HCT116 (cell line): ENCODE data around the gene PRSS33. TPM values are rescaled to one million over a fixed set of nuclear protein-coding genes. Genes with fewer than 3 reads are reported as not detected.

Source experiments
- ATAC-seq: fragments of 200-7000 bp; cut with Tn5 transposase; 2 replicates; pipeline ENCODE4 v1.9.1; 2020; ENCODE audit warnings: mild to moderate bottlenecking, moderate library complexity
- BruUV-seq: library from RNA; stranded (reverse); fragments of 400-500 nt; replicated peaks from 2 replicates; lab custom pipeline; 2021; lab: Mats Ljungman, UMichigan
- CTCF ChIA-PET: fragments of 300-600 bp; sonication (Branson Sonifier 250); formaldehyde crosslinking; loops from one replicate; lab custom pipeline; 2021; ENCODE audit warnings: antibody characterized with exemption; lab: Charles Lee
- POLR2A ChIA-PET: fragments of 300-600, 350-600 bp; sonication (Branson Sonifier 250); formaldehyde crosslinking; loops from one replicate; lab custom pipeline; 2021; ENCODE audit warnings: antibody characterized with exemption; lab: Charles Lee
- RAD21 ChIA-PET, 2 experiments: fragments of 300-600 bp; sonication (Branson Sonifier 250); formaldehyde crosslinking; loops; one replicate each; lab custom pipeline; 2023; ENCODE audit warnings: low total read pairs in 2 of 2; ENCODE audit not compliant: uncharacterized antibody in 2 of 2, unreplicated experiment in 2 of 2, low non-redundant PET in 1 of 2; lab: Charles Lee
- DNase-seq: peaks from one replicate; pipeline ENCODE4 v3.0.0-alpha.2; 2010; ENCODE audit warnings: low read depth, low spot score
- H2AFZ ChIP-seq: fragments of 200-600 bp; shearing (Covaris generic), sonication (generic); 2 replicates; pipeline ENCODE4 v1.6.1; 2017; ENCODE audit warnings: low read depth, mixed run types, mixed read lengths, antibody characterized with exemption, low read length; ENCODE audit not compliant: poor library complexity, severe bottlenecking
- H3K27ac ChIP-seq: 2 replicates; pipeline ENCODE4 v1.5.1; 2012; ENCODE audit warnings: low read depth, low read length
- H3K27me3 ChIP-seq: fragments of 200-600 bp; sonication (generic); 2 replicates; pipeline ENCODE4 v1.6.1; 2016; ENCODE audit warnings: mixed run types, low read length, mixed read lengths; ENCODE audit not compliant: insufficient read depth
- H3K36me3 ChIP-seq, 2 experiments: fragments of 200-500 bp in 1 of 2; fragments of 200-600 bp in 1 of 2; sonication (Bioruptor generic) in 1 of 2; sonication (generic) in 1 of 2; 2 replicates each; pipeline versions ENCODE4 v1.5.1 to v1.6.1; 2014 to 2016; ENCODE audit warnings: low read length in 2 of 2, inconsistent platforms in 1 of 2, mixed read lengths in 1 of 2, mixed run types in 1 of 2; ENCODE audit not compliant: insufficient read depth in 2 of 2, control insufficient read depth in 1 of 2
- H3K4me1 ChIP-seq, 2 experiments: fragments of 200-600 bp in 1 of 2; sonication (generic) in 1 of 2; 2 replicates each; pipeline versions ENCODE4 v1.5.1 to v1.6.1; 2012 to 2017; ENCODE audit warnings: low read length in 2 of 2, inconsistent platforms in 1 of 2, mild to moderate bottlenecking in 1 of 2, mixed read lengths in 1 of 2, mixed run types in 1 of 2, moderate library complexity in 1 of 2; ENCODE audit not compliant: insufficient read depth in 2 of 2, control insufficient read depth in 1 of 2
- H3K4me2 ChIP-seq: fragments of 200-600 bp; sonication (generic); 2 replicates; pipeline ENCODE4 v1.6.1; 2017; ENCODE audit warnings: mixed run types, low read length, mixed read lengths
- H3K4me3 ChIP-seq, 2 experiments: fragments of 200-600 bp in 1 of 2; sonication (generic) in 1 of 2; replicated peaks in 1 of 2; 2 replicates each; pipeline ENCODE4 v1.5.1; 2011 to 2016; ENCODE audit warnings: low read length in 2 of 2, control low read depth in 1 of 2, low read depth in 1 of 2, mild to moderate bottlenecking in 1 of 2, mixed read lengths in 1 of 2, mixed run types in 1 of 2
- H3K79me2 ChIP-seq: fragments of 200-600 bp; sonication (generic); 2 replicates; pipeline ENCODE4 v1.6.1; 2017; ENCODE audit warnings: mild to moderate bottlenecking, mixed run types, low read length, moderate library complexity, mixed read lengths; ENCODE audit not compliant: insufficient read depth
- H3K9ac ChIP-seq: fragments of 200-600 bp; sonication (generic); 2 replicates; pipeline ENCODE4 v1.6.1; 2016; ENCODE audit warnings: low read length, mixed read lengths
- H3K9me2 ChIP-seq: fragments of 200-600 bp; sonication (generic), shearing (Covaris generic); 2 replicates; pipeline ENCODE4 v1.6.1; 2017; ENCODE audit warnings: mixed run types, mild to moderate bottlenecking, moderate library complexity; ENCODE audit not compliant: insufficient read depth
- H3K9me3 ChIP-seq, 2 experiments: fragments of 200-500 bp in 1 of 2; fragments of 200-600 bp in 1 of 2; sonication (Bioruptor generic) in 1 of 2; sonication (generic) in 1 of 2; 2 replicates each; pipeline ENCODE4 v1.6.1; 2014 to 2017; ENCODE audit warnings: low read length in 2 of 2, mixed read lengths in 2 of 2, inconsistent platforms in 1 of 2, low read depth in 1 of 2, mild to moderate bottlenecking in 1 of 2, mixed run types in 1 of 2, moderate library complexity in 1 of 2; ENCODE audit not compliant: control insufficient read depth in 1 of 2, insufficient read depth in 1 of 2
- H4K20me1 ChIP-seq: fragments of 200-600 bp; sonication (generic), shearing (Covaris generic); 2 replicates; pipeline ENCODE4 v1.6.1; 2017; ENCODE audit warnings: mixed run types, mild to moderate bottlenecking, moderate library complexity; ENCODE audit not compliant: insufficient read depth
- CBX3 ChIP-seq: IDR thresholded peaks from 2 replicates; pipeline ENCODE4 v1.6.1; 2012; ENCODE audit warnings: low read depth
- CTCF ChIP-seq, 3 experiments: fragments of 200-600 bp in 1 of 3; sonication (generic) in 1 of 3; IDR thresholded peaks in 2 of 3; conservative IDR thresholded peaks in 1 of 3; 2 replicates each; pipeline ENCODE4 v1.5.1; 2012 to 2017; ENCODE audit warnings: low read depth in 2 of 3, low read length in 2 of 3, antibody characterized with exemption in 1 of 3, borderline replicate concordance in 1 of 3, control low read depth in 1 of 3, mild to moderate bottlenecking in 1 of 3, mixed read lengths in 1 of 3, mixed run types in 1 of 3, moderate library complexity in 1 of 3; ENCODE audit not compliant: insufficient read depth in 1 of 3
- EGR1 ChIP-seq: IDR thresholded peaks from 2 replicates; pipeline ENCODE4 v1.6.1; 2012; ENCODE audit warnings: low read depth
- ELF1 ChIP-seq: IDR thresholded peaks from 2 replicates; pipeline ENCODE4 v1.6.1; 2012; ENCODE audit warnings: low read depth, borderline replicate concordance
- FOSL1 ChIP-seq: IDR thresholded peaks from 2 replicates; pipeline ENCODE4 v1.6.1; 2012; ENCODE audit warnings: low read depth
- JUND ChIP-seq: IDR thresholded peaks from 2 replicates; pipeline ENCODE4 v1.6.1; 2012
- MAX ChIP-seq: IDR thresholded peaks from 2 replicates; pipeline ENCODE4 v1.6.1; 2012
- RAD21 ChIP-seq: IDR thresholded peaks from 2 replicates; pipeline ENCODE4 v1.6.1; 2012; ENCODE audit warnings: low read depth, mild to moderate bottlenecking
- SIN3A ChIP-seq: IDR thresholded peaks from 2 replicates; pipeline ENCODE4 v1.6.1; 2012; ENCODE audit warnings: low read depth
- SP1 ChIP-seq: IDR thresholded peaks from 2 replicates; pipeline ENCODE4 v1.6.1; 2012; ENCODE audit warnings: low read depth
- SRF ChIP-seq: IDR thresholded peaks from 2 replicates; pipeline ENCODE4 v1.6.1; 2012; ENCODE audit warnings: low read depth
- TCF7L2 ChIP-seq: IDR thresholded peaks from 2 replicates; pipeline ENCODE4 v1.7.0; 2011; ENCODE audit warnings: borderline replicate concordance, inconsistent platforms; ENCODE audit not compliant: insufficient read depth, insufficient read length; ENCODE audit errors: extremely low read depth
- YY1 ChIP-seq: IDR thresholded peaks from 2 replicates; pipeline ENCODE4 v1.6.1; 2011; ENCODE audit warnings: low read length, low read depth, moderate library complexity, mild to moderate bottlenecking; ENCODE audit not compliant: insufficient replicate concordance; ENCODE audit errors: extremely low read depth
- ZBTB33 ChIP-seq: IDR thresholded peaks from 2 replicates; pipeline ENCODE4 v1.6.1; 2011; ENCODE audit warnings: mild to moderate bottlenecking, low read length, moderate library complexity; ENCODE audit not compliant: insufficient replicate concordance; ENCODE audit errors: extremely low read depth
- ZFX ChIP-seq: fragments of 450-650 bp; IDR thresholded peaks from 2 replicates; pipeline ENCODE4 v1.6.1; 2017
- ZNF274 ChIP-seq: fragments of 200-500 bp; sonication (Bioruptor generic); IDR thresholded peaks from 2 replicates; pipeline ENCODE4 v1.6.1; 2014; ENCODE audit warnings: mild to moderate bottlenecking, low read depth, low read length, inconsistent platforms
- intact Hi-C: fragments of 100-400 bp; cut with micrococcal nuclease; formaldehyde crosslinking; loops from 2 replicates; pipeline ENCODE4 v1.10.0; 2022
- total RNA-seq: library from RNA; stranded (reverse); gene quantifications from one replicate; pipeline ENCODE4 v1.2.1, GENCODE V29; 2021; ENCODE audit not compliant: unreplicated experiment
- TF ChIP-seq, protein P1 (sequence below): IDR thresholded peaks from 2 replicates; pipeline ENCODE4 v1.6.1; 2012; ENCODE audit warnings: low read depth
- TF ChIP-seq, protein P2 (sequence below): IDR thresholded peaks from 2 replicates; pipeline ENCODE4 v1.6.1; 2012

PRSS33 gene
- total RNA-seq, 1 experiment from 2014 or later = not detected

- no peak overlapping the region for H2AFZ ChIP-seq
- POLR2A ChIA-PET = no interaction called here
- H3K9me2 ChIP-seq = no peaks in the 10 kb centered on the region; the same call in 1 of the 2 replicates
- ATAC-seq = no peak
- no peaks in the 10 kb centered on the region for H3K9me3 ChIP-seq
- H3K4me1 ChIP-seq = peaks cover 12 to 22% of the 10 kb centered on the region in 2 experiments
- RAD21 ChIA-PET = no interaction called here
- no peaks in the 10 kb centered on the region for H3K36me3 ChIP-seq
- H3K4me3 ChIP-seq = no peak overlapping the region
- CTCF ChIA-PET = no interaction called here
- no peak overlapping the region for H3K27ac ChIP-seq
- H3K79me2 ChIP-seq = no peaks in the 10 kb centered on the region
- no peak for DNase-seq
- H3K4me2 ChIP-seq = no peak overlapping the region
- intact Hi-C loops = no loop called here
- H3K9ac ChIP-seq = no peak overlapping the region
- TF ChIP-seq ZNF274 = no peak
- TF ChIP-seq TCF7L2 = no peak
- TF ChIP-seq, protein P1, sequence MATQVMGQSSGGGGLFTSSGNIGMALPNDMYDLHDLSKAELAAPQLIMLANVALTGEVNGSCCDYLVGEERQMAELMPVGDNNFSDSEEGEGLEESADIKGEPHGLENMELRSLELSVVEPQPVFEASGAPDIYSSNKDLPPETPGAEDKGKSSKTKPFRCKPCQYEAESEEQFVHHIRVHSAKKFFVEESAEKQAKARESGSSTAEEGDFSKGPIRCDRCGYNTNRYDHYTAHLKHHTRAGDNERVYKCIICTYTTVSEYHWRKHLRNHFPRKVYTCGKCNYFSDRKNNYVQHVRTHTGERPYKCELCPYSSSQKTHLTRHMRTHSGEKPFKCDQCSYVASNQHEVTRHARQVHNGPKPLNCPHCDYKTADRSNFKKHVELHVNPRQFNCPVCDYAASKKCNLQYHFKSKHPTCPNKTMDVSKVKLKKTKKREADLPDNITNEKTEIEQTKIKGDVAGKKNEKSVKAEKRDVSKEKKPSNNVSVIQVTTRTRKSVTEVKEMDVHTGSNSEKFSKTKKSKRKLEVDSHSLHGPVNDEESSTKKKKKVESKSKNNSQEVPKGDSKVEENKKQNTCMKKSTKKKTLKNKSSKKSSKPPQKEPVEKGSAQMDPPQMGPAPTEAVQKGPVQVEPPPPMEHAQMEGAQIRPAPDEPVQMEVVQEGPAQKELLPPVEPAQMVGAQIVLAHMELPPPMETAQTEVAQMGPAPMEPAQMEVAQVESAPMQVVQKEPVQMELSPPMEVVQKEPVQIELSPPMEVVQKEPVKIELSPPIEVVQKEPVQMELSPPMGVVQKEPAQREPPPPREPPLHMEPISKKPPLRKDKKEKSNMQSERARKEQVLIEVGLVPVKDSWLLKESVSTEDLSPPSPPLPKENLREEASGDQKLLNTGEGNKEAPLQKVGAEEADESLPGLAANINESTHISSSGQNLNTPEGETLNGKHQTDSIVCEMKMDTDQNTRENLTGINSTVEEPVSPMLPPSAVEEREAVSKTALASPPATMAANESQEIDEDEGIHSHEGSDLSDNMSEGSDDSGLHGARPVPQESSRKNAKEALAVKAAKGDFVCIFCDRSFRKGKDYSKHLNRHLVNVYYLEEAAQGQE = no peak
- TF ChIP-seq ZBTB33 = no peak
- TF ChIP-seq CTCF (IDR thresholded peaks at IDR 0.05 in 2 of 3, conservative IDR thresholded peaks at IDR 0.05 in 1 of 3; ENCODE audit: borderline replicate concordance in 1 of 3, insufficient read depth in 1 of 3, low read depth in 2 of 3, low read length in 2 of 3) = no peak
- no peak for TF ChIP-seq EGR1
- no peak for TF ChIP-seq FOSL1
- TF ChIP-seq SP1 = no peak
- TF ChIP-seq, protein P2, sequence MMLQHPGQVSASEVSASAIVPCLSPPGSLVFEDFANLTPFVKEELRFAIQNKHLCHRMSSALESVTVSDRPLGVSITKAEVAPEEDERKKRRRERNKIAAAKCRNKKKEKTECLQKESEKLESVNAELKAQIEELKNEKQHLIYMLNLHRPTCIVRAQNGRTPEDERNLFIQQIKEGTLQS = no peak
- TF ChIP-seq RAD21 = no peak
- TF ChIP-seq CBX3 = no peak
- TF ChIP-seq SRF = no peak
- no peak for TF ChIP-seq YY1
- TF ChIP-seq ELF1 = no peak
- TF ChIP-seq ZFX = no peak
- no peak for TF ChIP-seq JUND
- no peak for TF ChIP-seq MAX
- no peak for TF ChIP-seq SIN3A
- BruUV-seq = no TSS peak
- no peaks in the 10 kb centered on the region for H4K20me1 ChIP-seq
- no peaks in the 10 kb centered on the region for H3K27me3 ChIP-seq
Measured at GRCh38 chr16:2790631-2791030, 3.3 kb upstream of the PRSS33 start.
